NCI-H146 treated with DMSO at 0.1 percent for 48 hours (cell line): ENCODE data around the gene NIM1K.
"Not testable (repeated sequence)": the region's sequence is repeated elsewhere in the genome, so short reads cannot be mapped to it uniquely, and the experiment has no call there.

Source experiments
- DNase-seq: peaks from one replicate; lab custom pipeline; 2025; ENCODE audit not compliant: unreplicated experiment; lab: John Stamatoyannopoulos, UW

NIM1K gene

DNA sequence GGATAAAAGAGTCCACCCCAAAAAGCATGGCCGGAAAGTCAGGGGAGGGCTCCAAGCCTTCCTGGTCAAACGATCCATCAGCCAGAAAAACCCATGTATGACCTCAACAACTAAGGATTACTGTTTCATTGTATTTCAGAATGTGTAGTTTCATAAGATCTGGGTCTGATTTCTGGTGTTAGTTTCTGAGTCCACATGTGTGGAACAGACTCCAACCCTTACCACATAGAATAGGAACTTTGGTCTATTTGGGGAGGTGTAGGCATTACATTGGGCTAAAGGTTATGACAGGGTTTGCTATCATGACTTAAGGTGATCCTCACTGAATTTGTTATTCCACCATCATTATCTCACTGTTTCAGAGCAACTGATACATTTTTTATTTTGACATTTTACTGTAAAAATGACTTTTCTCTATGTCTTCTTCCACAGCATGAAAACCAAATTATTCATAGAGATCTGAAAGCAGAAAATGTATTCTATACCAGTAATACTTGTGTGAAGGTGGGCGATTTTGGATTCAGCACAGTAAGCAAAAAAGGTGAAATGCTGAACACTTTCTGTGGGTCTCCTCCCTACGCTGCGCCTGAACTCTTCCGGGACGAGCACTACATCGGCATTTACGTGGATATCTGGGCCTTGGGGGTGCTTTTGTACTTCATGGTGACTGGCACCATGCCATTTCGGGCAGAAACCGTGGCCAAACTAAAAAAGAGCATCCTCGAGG, 87.7 kb downstream of the NIM1K start:
- DNase-seq, result no peak

GRCh38 chr5:43281840-43282658, 90.0 kb downstream of the NIM1K start:
- no peak for DNase-seq

DNA sequence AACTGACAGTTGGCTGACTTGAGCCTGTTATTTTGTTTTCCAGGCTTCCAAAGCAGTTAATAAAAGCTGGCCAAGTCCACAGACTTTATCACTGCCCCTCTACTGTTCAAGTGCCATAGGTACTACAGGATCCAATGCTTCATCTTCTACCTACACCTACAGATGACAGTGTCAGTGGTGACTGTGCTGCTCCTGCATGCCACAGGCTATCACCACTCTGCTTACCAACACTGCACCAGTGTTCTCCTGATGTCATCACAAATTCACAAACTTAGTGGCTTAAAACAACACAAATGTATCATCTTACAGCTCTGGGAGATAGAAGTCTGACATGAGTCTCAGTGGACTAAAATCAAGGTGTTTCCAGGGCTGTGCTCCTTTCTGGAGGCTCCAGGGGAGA, 94.6 kb downstream of the NIM1K start:
- no peak for DNase-seq

DNA sequence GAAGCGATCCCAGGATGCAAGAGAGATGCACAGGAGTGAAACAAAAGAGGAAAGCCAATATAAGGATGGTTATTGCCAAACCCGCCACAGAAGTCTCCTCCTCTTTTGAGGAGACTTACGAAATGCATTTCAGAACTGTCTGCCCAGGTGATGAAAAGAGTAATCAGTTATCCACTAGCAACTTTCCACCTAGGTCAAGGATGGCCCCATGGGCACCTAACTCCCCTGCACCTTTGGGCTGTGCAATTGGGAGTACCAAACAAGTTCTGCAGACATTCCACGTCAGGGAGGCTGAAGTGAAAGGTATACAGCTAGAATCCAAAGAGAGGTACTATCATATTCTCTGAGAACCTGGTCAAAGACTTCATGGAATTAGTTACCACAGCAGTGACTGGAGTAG, 95.5 kb downstream of the NIM1K start:
- DNase-seq, result no peak

DNA sequence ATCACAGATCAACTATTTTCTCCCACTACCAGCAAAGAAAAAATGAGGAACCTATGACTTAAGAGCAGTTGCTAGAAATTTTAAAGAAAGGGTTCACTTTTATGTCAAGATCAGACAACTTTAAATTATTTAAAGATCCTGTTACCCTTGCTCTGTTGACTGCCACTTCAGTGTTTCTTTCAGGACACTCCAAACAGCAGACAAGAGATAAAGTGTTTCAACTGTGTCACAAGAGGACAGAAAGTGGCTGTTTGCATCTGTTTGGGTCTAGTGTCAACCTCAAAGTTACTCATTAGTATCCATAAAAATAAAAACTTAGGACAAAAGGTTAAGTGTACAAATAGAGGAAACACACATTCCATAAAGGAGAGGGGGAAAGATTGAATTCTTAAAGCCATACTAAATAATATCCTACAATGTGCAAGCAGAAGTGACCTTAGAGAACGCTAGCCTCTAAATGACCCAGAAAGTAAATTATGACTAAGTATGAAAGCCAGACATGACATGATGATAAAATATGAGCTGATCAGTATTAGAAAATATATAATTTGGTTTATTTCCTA, 96.3 kb downstream of the NIM1K start:
- no peak for DNase-seq

DNA sequence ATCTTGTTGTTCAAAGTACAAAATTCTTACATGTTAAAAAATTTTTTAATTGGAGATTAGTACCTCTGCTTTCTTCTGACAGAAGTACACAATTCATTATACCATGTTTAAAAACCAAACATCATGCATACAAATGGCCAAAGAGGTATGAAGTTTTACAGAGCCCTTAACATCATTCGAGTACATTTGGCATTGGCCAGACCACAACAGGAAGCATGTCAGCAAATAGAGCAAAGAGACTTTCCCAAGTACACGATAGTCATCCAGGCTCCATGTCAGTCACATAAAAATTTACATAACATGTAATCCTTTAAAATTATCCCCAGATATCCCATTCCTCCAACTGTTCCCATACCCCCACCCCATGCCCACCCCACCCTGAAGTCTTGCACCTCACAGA, 98.7 kb downstream of the NIM1K start:
- no peak for DNase-seq

DNA sequence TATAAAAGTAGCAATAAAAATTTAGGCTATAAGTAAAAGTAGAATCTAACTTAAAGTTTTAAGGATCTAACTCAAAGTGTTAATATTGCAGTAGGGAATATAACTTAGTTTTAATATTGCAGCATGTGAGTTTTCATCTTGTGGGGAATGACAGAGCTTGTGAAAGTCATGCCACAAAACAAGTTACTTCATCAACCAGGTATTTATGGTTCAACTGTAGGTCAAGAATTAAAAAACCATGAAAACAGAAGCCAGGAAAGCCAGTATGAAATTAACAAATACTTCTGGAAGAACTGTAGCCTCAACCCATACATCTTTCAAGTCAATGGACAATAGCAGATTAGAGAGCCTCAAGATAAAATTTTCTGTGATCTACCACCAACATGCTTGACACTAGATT, 102.2 kb downstream of the NIM1K start:
- no peak for DNase-seq

GRCh38 chr5:43295202-43295601, 103.2 kb downstream of the NIM1K start:
- DNase-seq, result no peak

GRCh38 chr5:43296835-43297234, 104.8 kb downstream of the NIM1K start:
- DNase-seq, result no peak

DNA sequence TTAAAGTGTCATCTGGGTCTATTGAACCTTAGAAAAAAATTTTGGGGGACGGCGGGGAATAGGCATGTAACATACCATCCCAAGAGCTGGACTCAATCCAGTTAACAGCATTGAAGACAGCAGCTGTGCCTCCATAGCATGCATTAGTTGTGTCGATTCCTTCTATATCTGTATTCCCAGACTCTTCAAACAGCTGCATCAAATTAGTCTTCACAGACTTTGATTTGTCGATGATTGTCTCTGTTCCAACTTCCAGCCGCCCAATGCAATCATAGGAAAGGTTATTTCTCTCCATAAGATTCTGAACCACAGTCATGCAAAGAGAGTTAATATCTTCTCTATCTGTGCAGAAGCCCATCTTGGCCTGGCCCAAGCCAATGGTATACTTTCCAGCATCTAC, 106.4 kb downstream of the NIM1K start:
- DNase-seq, result no peak

DNA sequence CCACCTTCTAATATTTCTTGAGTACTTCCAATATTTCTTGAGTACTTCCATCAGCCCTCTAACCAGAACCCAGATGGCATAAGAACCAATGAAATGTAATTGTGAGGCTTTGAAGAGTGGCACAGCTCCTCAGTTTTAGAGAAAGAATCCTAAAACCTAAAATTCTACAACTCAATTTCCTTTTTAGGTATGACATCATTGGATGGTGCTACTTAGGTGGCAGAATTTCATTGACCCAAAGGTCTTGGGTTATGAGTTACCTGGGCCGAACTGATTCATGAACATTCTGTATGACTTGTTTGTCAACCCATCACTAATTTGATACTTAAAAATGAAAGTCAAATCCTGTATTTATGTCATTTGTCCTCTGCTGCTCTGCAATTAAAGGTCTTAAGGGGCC, 108.1 kb downstream of the NIM1K start:
- DNase-seq, result no peak

DNA sequence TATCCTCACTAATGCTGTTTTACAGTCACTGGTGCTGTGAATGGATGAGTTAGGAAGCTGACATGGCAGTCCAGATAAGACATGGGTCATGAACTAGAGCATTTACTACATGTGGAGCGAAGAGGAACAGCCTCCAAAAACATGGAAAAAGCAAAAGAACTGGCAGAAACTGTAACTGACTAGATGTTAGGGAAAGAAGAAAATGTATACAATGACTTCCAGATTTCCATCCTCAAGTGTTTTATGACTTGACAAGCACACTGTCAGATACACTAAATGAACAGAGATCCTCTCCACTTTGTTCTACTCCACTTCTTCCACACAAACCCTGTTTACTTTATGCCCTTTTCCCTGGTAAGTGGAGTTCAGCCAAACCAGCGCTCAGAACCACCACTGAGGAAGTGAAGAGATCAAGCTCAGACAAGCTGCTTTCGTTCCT, 109.6 kb downstream of the NIM1K start:
- no peak for DNase-seq

DNA sequence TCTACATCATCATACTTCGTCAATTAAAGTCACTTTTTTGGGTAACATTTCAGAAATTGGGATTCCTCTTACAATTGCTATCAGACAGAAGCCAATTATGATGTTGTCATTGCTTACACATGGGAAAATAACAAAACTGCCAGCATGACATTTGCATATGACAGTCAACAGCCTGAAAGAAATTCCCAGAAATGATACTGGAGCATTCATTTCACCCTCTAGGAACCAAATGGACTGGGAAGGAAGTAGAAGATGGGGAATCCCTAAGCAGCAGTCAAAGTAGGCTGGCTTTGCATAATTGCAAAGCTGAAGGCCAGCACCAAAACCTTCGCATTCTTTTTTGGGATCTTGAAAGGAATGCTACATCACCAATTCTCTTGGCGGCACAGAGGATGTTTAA, 110.5 kb downstream of the NIM1K start:
- no peak for DNase-seq

GRCh38 chr5:43303242-43303641, 111.2 kb downstream of the NIM1K start:
- DNase-seq, result no peak

GRCh38 chr5:43304525-43304924, 112.5 kb downstream of the NIM1K start:
- no peak for DNase-seq

GRCh38 chr5:43305948-43306565, 114.0 kb downstream of the NIM1K start:
- peak; percentile 37 for DNase-seq

DNA sequence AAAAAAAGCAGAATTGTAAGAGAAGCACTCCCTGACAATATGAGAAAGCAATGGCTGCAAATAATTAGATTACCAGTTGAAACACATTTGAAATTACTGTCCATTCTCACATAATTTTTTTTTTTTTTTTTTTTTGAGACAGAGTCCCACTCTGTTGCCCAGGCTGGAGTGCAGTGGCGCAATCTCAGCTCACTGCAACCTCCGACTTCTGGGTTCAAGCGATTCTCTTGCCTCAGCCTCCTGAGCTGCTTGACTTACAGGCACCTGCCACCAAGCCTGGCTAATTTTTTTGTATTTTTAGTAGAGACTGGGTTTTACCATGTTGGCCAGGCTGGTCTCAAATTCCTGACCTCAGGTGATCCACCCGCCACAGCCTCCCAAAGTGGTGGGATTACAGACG, 114.9 kb downstream of the NIM1K start:
- DNase-seq, result not testable (repeated sequence)

DNA sequence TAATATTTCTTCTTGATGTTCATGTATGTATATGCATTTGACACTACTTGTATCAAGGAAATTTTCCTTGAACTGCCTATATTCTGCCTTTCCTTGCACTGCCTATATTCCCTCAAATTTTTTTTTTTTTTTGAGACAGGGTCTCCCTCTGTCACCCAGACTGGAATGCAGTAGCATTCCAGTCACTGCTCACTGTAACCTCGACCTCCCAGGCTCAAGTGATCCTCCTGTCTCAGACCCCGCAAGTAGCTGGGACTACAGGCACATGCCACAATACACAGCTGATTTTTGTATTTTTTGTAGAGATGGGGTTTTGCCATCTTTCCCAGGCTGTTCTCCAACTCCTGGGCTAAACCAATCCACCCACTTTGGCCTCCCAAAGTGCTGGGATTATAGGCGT, 117.1 kb downstream of the NIM1K start:
- no peak for DNase-seq

GRCh38 chr5:43309637-43310036, 117.6 kb downstream of the NIM1K start:
- DNase-seq, result no peak

DNA sequence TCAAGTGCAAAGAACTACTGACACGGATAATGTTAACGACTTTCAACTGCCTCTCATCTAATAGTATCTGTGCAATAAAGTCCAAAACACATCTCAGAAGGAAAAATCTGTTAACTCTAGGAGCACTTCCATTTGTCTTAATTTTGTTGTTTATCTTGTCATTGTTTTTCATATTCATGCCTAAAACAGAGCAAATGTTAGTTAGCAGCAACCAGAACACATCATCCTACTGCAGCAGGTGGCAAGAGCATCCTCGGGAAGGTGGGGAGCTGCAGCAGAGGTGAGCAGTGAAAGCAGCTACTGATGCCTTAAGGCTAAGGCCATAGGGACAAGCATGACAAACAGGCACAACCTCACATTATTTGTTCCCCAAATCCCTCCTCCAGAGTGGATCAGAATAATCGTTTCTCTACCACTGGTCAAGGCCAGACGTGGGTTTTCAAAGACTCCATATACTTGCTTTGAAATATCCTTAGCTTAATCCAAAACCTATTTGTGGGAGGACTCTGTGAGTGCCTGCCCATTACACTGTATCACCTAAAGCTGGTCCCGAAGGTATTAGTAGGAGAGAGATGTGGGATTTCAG, 120.1 kb downstream of the NIM1K start:
- peak; percentile 34 for DNase-seq

GRCh38 chr5:43312699-43313034, 120.6 kb downstream of the NIM1K start:
- DNase-seq, result peak; percentile 47
